DND-41 (cell line): Measurements from ENCODE around the gene TRIM10.

ENCODE experiments used
- ATAC-seq: fragments of 200-7000 bp; cut with Tn5 transposase; 3 replicates; pipeline ENCODE4 v1.9.1; 2021; ENCODE audit warnings: low read depth; ENCODE audit not compliant: insufficient read depth
- DNase-seq: peaks from one replicate; pipeline ENCODE4 v3.0.0-alpha.2; 2020
- H2AFZ ChIP-seq: 2 replicates; pipeline ENCODE4 v1.6.0; 2012; ENCODE audit warnings: low read depth, low read length
- H3K27ac ChIP-seq: 2 replicates; pipeline ENCODE4 v1.5.1; 2012; ENCODE audit warnings: low read length, inconsistent platforms
- H3K27me3 ChIP-seq: fragments of 200-600 bp; sonication (generic); 2 replicates; pipeline ENCODE4 v1.6.0; 2012; ENCODE audit warnings: low read length, mild to moderate bottlenecking, inconsistent platforms; ENCODE audit not compliant: insufficient read depth, poor library complexity
- H3K36me3 ChIP-seq: 2 replicates; pipeline ENCODE4 v1.5.1; 2012; ENCODE audit warnings: low read length, inconsistent platforms; ENCODE audit not compliant: insufficient read depth
- H3K4me1 ChIP-seq: 2 replicates; pipeline ENCODE4 v1.5.1; 2012; ENCODE audit warnings: mild to moderate bottlenecking, low read length; ENCODE audit not compliant: insufficient read depth
- H3K4me2 ChIP-seq: 2 replicates; pipeline ENCODE4 v1.6.0; 2012; ENCODE audit warnings: mild to moderate bottlenecking, moderate library complexity, low read length, inconsistent platforms; ENCODE audit not compliant: insufficient read depth
- H3K4me3 ChIP-seq, 2 experiments: fragments of 200-600 bp in 1 of 2; shearing (Covaris generic) in 1 of 2; 2 replicates each; pipeline ENCODE4 v1.5.1; 2012 to 2016; ENCODE audit warnings: inconsistent platforms in 2 of 2, low read length in 2 of 2, mild to moderate bottlenecking in 2 of 2, low read depth in 1 of 2, moderate library complexity in 1 of 2
- H3K79me2 ChIP-seq: 2 replicates; pipeline ENCODE4 v1.6.0; 2012; ENCODE audit warnings: low read length, inconsistent platforms; ENCODE audit not compliant: insufficient read depth
- H3K9ac ChIP-seq: 2 replicates; pipeline ENCODE4 v1.6.0; 2012; ENCODE audit warnings: low read depth, mild to moderate bottlenecking, inconsistent platforms, low read length, moderate library complexity
- H3K9me3 ChIP-seq: 2 replicates; pipeline ENCODE4 v1.5.1; 2012; ENCODE audit warnings: low read length, moderate library complexity, mild to moderate bottlenecking, inconsistent platforms; ENCODE audit not compliant: insufficient read depth, severe bottlenecking
- H4K20me1 ChIP-seq: 2 replicates; pipeline ENCODE4 v1.6.0; 2012; ENCODE audit warnings: low read length; ENCODE audit not compliant: insufficient read depth
- CTCF ChIP-seq: IDR thresholded peaks from 2 replicates; pipeline ENCODE4 v1.5.1; 2012; ENCODE audit warnings: borderline replicate concordance, low read length, moderate library complexity, mild to moderate bottlenecking; ENCODE audit not compliant: poor library complexity, severe bottlenecking; ENCODE audit errors: extremely low read depth
- EZH2 ChIP-seq: IDR thresholded peaks from 3 replicates; pipeline ENCODE4 v1.6.1; 2012; ENCODE audit warnings: borderline replicate concordance, low read depth, mild to moderate bottlenecking, moderate library complexity, low read length, inconsistent platforms; ENCODE audit not compliant: severe bottlenecking

TRIM10 gene

GRCh38 chr6:30171677-30172471 lies 10.9 kb upstream of the TRIM10 start:
- Histone ChIP-seq H3K9me3 (no peaks in the 10 kb centered on the region), H3K9ac (no peak overlapping the region), H2AFZ (no peak overlapping the region), H3K79me2 (no peaks in the 10 kb centered on the region), H3K4me3 (no peak overlapping the region), H3K27me3 (peaks cover 28% of the 10 kb centered on the region), H4K20me1 (0 out of 2 replicates have a peak, but pooled peaks cover 2% of the 10 kb centered on the region), H3K4me1 (no peaks in the 10 kb centered on the region), H3K27ac (no peak overlapping the region), H3K4me2 (no peak overlapping the region), H3K36me3 (no peaks in the 10 kb centered on the region)
- DNase-seq (no peak), ATAC-seq (no peak)
- TF ChIP-seq EZH2 (no peak), CTCF (no peak)

GRCh38 chr6:30169658-30170614 lies 8.9 kb upstream of the TRIM10 start:
- Histone ChIP-seq H3K4me1 (no peaks in the 10 kb centered on the region), H3K4me2 (no peak overlapping the region), H4K20me1 (no peaks in the 10 kb centered on the region), H3K36me3 (no peaks in the 10 kb centered on the region), H3K4me3 (no peak overlapping the region), H3K27ac (no peak overlapping the region), H3K27me3 (peaks cover 22% of the 10 kb centered on the region), H3K9ac (no peak overlapping the region), H2AFZ (no peak overlapping the region), H3K9me3 (no peaks in the 10 kb centered on the region), H3K79me2 (no peaks in the 10 kb centered on the region)
- peak; percentile 83 for TF ChIP-seq CTCF
- TF ChIP-seq EZH2: no peak
- ATAC-seq (peak; percentile 91), DNase-seq (peak; percentile 36)

- H3K27ac ChIP-seq: no peak overlapping the region
- H3K36me3 ChIP-seq: no peaks in the 10 kb centered on the region
- no peak overlapping the region for H3K4me3 ChIP-seq
- H2AFZ ChIP-seq: no peak overlapping the region
- DNase-seq (no peak), ATAC-seq (no peak)
- H3K9ac ChIP-seq: no peak overlapping the region
- H3K9me3 ChIP-seq: no peaks in the 10 kb centered on the region
- no peak for TF ChIP-seq EZH2
- TF ChIP-seq CTCF: no peak
- H3K4me1 ChIP-seq: peaks cover 3% of the 10 kb centered on the region
- no peak overlapping the region for H3K4me2 ChIP-seq
- H3K27me3 ChIP-seq: peaks cover 22% of the 10 kb centered on the region
- 0 out of 2 replicates have a peak, but pooled peaks cover 1% of the 10 kb centered on the region for H4K20me1 ChIP-seq
- no peaks in the 10 kb centered on the region for H3K79me2 ChIP-seq
These were observed 7.7 kb upstream of the TRIM10 start for GRCh38 chr6:30168741-30169140.
